Breast epithelium (tissue), 4 donors: ENCODE measurements around the gene PCNA. TPM values are rescaled to one million over a fixed set of nuclear protein-coding genes. Genes with fewer than 3 reads are reported as not detected.

ENCODE experiments used
- DNase-seq, 2 donors: peaks; one replicate each; pipeline ENCODE4 v3.0.0-alpha.2; 2019; ENCODE audit warnings: low spot score in 2 of 2
- H3K27ac ChIP-seq, 2 donors: fragments of 200-600 bp; sonication (generic) in 1 of 2; one replicate each; pipeline ENCODE4 v1.5.1; 2016 to 2019; ENCODE audit warnings: mild to moderate bottlenecking in 1 of 2
- H3K27me3 ChIP-seq, 2 donors: fragments of 200-600 bp; sonication (generic) in 1 of 2; one replicate each; pipeline versions ENCODE4 v1.5.1 to v1.6.0; 2017 to 2019; ENCODE audit warnings: control low read depth in 1 of 2, mild to moderate bottlenecking in 1 of 2
- H3K36me3 ChIP-seq: fragments of 200-600 bp; one replicate; pipeline ENCODE4 v1.5.1; 2019
- H3K4me1 ChIP-seq, 2 donors: fragments of 200-600 bp; sonication (generic); one replicate each; pipeline ENCODE4 v1.5.1; 2016 to 2019; ENCODE audit warnings: control low read depth in 1 of 2
- H3K4me3 ChIP-seq, 3 donors: fragments of 200-600 bp; sonication (generic); 1 replicate in 2 of 3; 2 replicates in 1 of 3; pipeline ENCODE4 v1.5.1; 2016 to 2019; ENCODE audit warnings: mild to moderate bottlenecking in 3 of 3, moderate library complexity in 2 of 3
- H3K9me3 ChIP-seq, 2 donors: fragments of 200-600 bp; sonication (generic) in 1 of 2; one replicate each; pipeline ENCODE4 v1.5.1; 2016 to 2019; ENCODE audit warnings: control low read depth in 1 of 2
- CTCF ChIP-seq, 3 donors: fragments of 450-650 bp; IDR thresholded peaks; one replicate each; pipeline ENCODE4 v1.5.1; 2016 to 2017; ENCODE audit warnings: antibody characterized with exemption in 3 of 3, mild to moderate bottlenecking in 3 of 3, moderate library complexity in 3 of 3
- POLR2A ChIP-seq: fragments of 450-650 bp; IDR thresholded peaks from one replicate; pipeline ENCODE4 v1.6.1; 2016; ENCODE audit warnings: antibody characterized with exemption, mild to moderate bottlenecking, moderate library complexity
- POLR2AphosphoS5 ChIP-seq, 3 donors: sonication (generic); formaldehyde crosslinking; IDR thresholded peaks; one replicate each; pipeline ENCODE4 v1.6.1; 2017; ENCODE audit warnings: antibody characterized with exemption in 3 of 3
- intact Hi-C: fragments of 100-400 bp; cut with DNase I; formaldehyde crosslinking; loops from one replicate; pipeline ENCODE4 v1.15.1; 2023; ENCODE audit warnings: low total_unique reads
- total RNA-seq, 3 donors: library from RNA; depleted of rRNA; stranded (reverse); fragments of >200 nt; gene quantifications; one replicate each; pipeline ENCODE4 v1.1.0, GENCODE V29; 2016

The PCNA gene
- total RNA-seq, 3 donors from 2014 or later: 32.3 to 62.9 (median 55.4) TPM

GRCh38 chr20:5153612-5154542 is 34.1 kb upstream of the PCNA start:
- Histone ChIP-seq H3K27me3 (no peaks in the 10 kb centered on the region), H3K4me3 (no peak overlapping the region), H3K4me1 (no peaks in the 10 kb centered on the region), H3K27ac (peak overlapping the region in 1 of 2 donors; percentile 10), H3K9me3 (no peaks in the 10 kb centered on the region), H3K36me3 (no peaks in the 10 kb centered on the region)
- intact Hi-C loops: no loop called here
- no peak for TF ChIP-seq POLR2A
- DNase-seq: no peak

GRCh38 chr20:5153152-5153467 is 33.4 kb upstream of the PCNA start:
- TF ChIP-seq CTCF (IDR thresholded peaks at IDR 0.05): no peak
- no peak for TF ChIP-seq POLR2A
- no peak for TF ChIP-seq POLR2AphosphoS5 (IDR thresholded peaks at IDR 0.05)
- Histone ChIP-seq H3K9me3 (no peaks in the 10 kb centered on the region), H3K4me1 (no peaks in the 10 kb centered on the region), H3K4me3 (no peak overlapping the region), H3K27me3 (no peaks in the 10 kb centered on the region), H3K36me3 (no peaks in the 10 kb centered on the region), H3K27ac (peak overlapping the region in 1 of 2 donors; percentile 10)
- intact Hi-C loops: no loop called here
- no peak for DNase-seq

DNA sequence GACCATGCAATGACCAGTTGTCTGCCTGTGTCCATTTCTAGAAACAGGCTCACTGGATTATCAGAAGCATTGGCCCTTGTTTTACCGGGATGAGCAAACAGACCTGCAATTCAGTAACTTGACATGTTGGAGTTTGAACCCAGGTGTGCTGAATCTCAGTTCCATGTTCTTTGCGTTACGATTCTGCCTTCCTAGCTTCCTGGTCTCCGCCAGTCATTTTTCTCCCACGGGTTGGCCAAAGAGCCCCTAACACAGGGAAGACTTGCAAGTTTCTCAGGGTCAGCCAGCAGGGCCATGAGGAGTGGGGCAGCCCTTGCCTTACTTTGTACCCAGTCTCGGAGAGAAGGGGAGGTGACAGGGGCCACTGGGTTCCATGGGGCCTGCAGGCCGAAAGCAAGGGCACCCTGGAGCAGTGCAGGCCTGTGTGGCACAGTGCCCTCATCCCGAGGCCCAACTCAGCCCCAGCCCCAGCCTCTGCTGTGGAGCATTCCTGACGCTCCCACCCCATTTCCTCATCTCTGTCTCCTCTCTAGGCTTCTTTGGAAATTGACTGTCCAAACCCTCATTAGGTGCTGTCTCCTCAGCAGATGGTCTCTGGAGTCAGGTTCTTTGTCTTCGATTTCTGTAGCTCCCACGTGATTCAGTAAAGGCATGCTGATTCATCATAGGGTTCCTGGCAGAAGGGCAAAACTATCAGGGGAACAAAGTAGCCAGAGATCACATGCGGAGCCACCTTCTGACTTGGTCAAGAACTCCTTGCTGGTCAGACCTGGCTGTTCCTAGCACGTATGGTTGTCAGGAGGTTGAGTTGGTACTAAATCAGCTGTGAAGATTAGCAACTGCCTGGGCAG is 30.7 kb upstream of the PCNA start:
- Histone ChIP-seq H3K27ac (peak overlapping the region in 1 of 2 donors; percentile 5), H3K4me3 (no peak overlapping the region), H3K4me1 (no peaks in the 10 kb centered on the region), H3K9me3 (no peaks in the 10 kb centered on the region), H3K36me3 (no peaks in the 10 kb centered on the region), H3K27me3 (no peaks in the 10 kb centered on the region)
- no peak for DNase-seq
- no peak for TF ChIP-seq POLR2A
- no peak for TF ChIP-seq POLR2AphosphoS5 (IDR thresholded peaks at IDR 0.05)
- no peak for TF ChIP-seq CTCF (IDR thresholded peaks at IDR 0.05)
- intact Hi-C loops: no loop called here

- peak overlapping the region in 1 of 2 donors; percentile 5 for H3K27ac ChIP-seq
- H3K4me3 ChIP-seq: no peak overlapping the region
- TF ChIP-seq POLR2A (no peak), CTCF (IDR thresholded peaks at IDR 0.05) (no peak), POLR2AphosphoS5 (IDR thresholded peaks at IDR 0.05) (no peak)
- intact Hi-C loops: no loop called here
- no peaks in the 10 kb centered on the region for H3K4me1 ChIP-seq
- DNase-seq: no peak
- H3K36me3 ChIP-seq: no peaks in the 10 kb centered on the region
- H3K27me3 ChIP-seq: no peaks in the 10 kb centered on the region
- H3K9me3 ChIP-seq: no peaks in the 10 kb centered on the region
These were observed 30.1 kb upstream of the PCNA start for GRCh38 chr20:5149892-5150225.

- Histone ChIP-seq H3K27ac (no peak overlapping the region), H3K4me1 (no peaks in the 10 kb centered on the region), H3K36me3 (no peaks in the 10 kb centered on the region), H3K27me3 (no peaks in the 10 kb centered on the region), H3K4me3 (no peak overlapping the region), H3K9me3 (no peaks in the 10 kb centered on the region)
- DNase-seq: no peak
- TF ChIP-seq POLR2AphosphoS5 (IDR thresholded peaks at IDR 0.05) (no peak), POLR2A (no peak), CTCF (IDR thresholded peaks at IDR 0.05) (no peak)
- intact Hi-C loops: no loop called here
These were observed 28.8 kb upstream of the PCNA start for GRCh38 chr20:5148581-5148980.
